SK-N-MC (cell line): Measurements from ENCODE around the gene REL.

ENCODE experiments used
- EZH2 ChIP-seq: fragments of 200-600 bp; sonication (generic); IDR thresholded peaks from one replicate; pipeline ENCODE4 v1.6.1; 2017; ENCODE audit warnings: antibody characterized with exemption
- FOXP2 ChIP-seq: optimal IDR thresholded peaks from 2 replicates; pipeline ENCODE3; 2011; ENCODE audit warnings: mild to moderate bottlenecking, moderate library complexity; ENCODE audit not compliant: insufficient read depth; ENCODE audit errors: extremely low read length, control extremely low read depth
- POLR2AphosphoS5 ChIP-seq: IDR thresholded peaks from 2 replicates; pipeline ENCODE4 v1.6.1; 2012; ENCODE audit warnings: mild to moderate bottlenecking, low read depth, low read length, borderline replicate concordance

DNA sequence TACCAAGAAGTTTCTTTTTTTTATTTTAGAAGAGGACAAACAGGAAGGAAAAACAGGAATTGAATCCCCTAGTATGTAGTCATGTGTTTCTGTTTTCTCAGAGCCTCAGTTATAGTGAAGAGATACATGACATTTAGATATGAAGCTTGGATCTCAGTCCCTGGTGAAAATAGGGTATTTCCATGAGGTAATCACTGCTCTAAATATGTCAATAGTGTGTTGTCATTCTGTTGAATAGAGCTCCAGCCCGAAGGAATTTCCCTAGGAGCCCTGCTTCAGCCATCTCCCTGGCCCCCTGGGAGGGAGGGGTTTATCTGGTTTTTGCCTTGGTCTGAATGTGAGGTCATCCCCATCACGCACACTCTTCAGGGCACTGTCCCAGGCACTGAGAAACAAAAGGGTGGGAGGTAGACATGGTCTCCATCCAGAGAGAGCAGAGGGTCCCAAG, 47.1 kb upstream of the REL start:
- TF ChIP-seq EZH2: no peak
- TF ChIP-seq POLR2AphosphoS5: no peak
- no peak for TF ChIP-seq FOXP2
